ENCODE results near the gene CXCL14. TPM values are rescaled to one million over a fixed set of nuclear protein-coding genes. Genes with fewer than 3 reads are reported as not detected.
A peak's percentile ranks its signal among the peaks of the same experiment; 100 is the strongest.

The CXCL14 gene
- polyA plus RNA-seq, 4 donors, result 4.9 to 163 (median 41.7) TPM

- DNase-seq, result no peak
- 77 to 93% (median 86%) methylated on average over 3 of the region's 3 CpGs for WGBS, 3 donors
- Histone ChIP-seq H3K36me3 (ENCODE audit: control insufficient read depth in 3 of 3, insufficient read depth in 2 of 3, low read depth in 1 of 3, low read length in 3 of 3) (no peaks in the 10 kb centered on the region), H3K27me3 (ENCODE audit: control insufficient read depth in 3 of 3, insufficient read depth in 3 of 3, low read length in 3 of 3) (peaks cover 0 to 2% (median 0%) of the 10 kb centered on the region in 3 donors), H3K4me1 (ENCODE audit: control insufficient read depth in 3 of 3, insufficient read depth in 2 of 3, low read depth in 1 of 3, low read length in 2 of 3) (peaks cover 0 to 14% (median 2%) of the 10 kb centered on the region in 3 donors), H3K27ac (ENCODE audit: low read depth in 1 of 3, low read length in 2 of 3) (no peak overlapping the region), H3K9me3 (ENCODE audit: control insufficient read depth in 2 of 2, insufficient read depth in 1 of 2, low read depth in 1 of 2, low read length in 1 of 2) (no peaks in the 10 kb centered on the region), H3K4me3 (ENCODE audit: low read depth in 1 of 3, low read length in 3 of 3) (no peak overlapping the region)
- FAIRE-seq, result no peak
Measured at GRCh38 chr5:135601466-135601865, 22.7 kb upstream of the CXCL14 start.

GRCh38 chr5:135600971-135601381 lies 22.2 kb upstream of the CXCL14 start:
- Histone ChIP-seq H3K9me3 (ENCODE audit: control insufficient read depth in 2 of 2, insufficient read depth in 1 of 2, low read depth in 1 of 2, low read length in 1 of 2) (no peaks in the 10 kb centered on the region), H3K4me3 (ENCODE audit: low read depth in 1 of 3, low read length in 3 of 3) (no peak overlapping the region), H3K27ac (ENCODE audit: low read depth in 1 of 3, low read length in 2 of 3) (no peak overlapping the region), H3K36me3 (ENCODE audit: control insufficient read depth in 3 of 3, insufficient read depth in 2 of 3, low read depth in 1 of 3, low read length in 3 of 3) (no peaks in the 10 kb centered on the region), H3K27me3 (ENCODE audit: control insufficient read depth in 3 of 3, insufficient read depth in 3 of 3, low read length in 3 of 3) (peaks cover 0 to 2% (median 0%) of the 10 kb centered on the region in 3 donors), H3K4me1 (ENCODE audit: control insufficient read depth in 3 of 3, insufficient read depth in 2 of 3, low read depth in 1 of 3, low read length in 2 of 3) (peaks cover 0 to 14% (median 2%) of the 10 kb centered on the region in 3 donors)
- FAIRE-seq, result no peak
- 84 to 95% (median 87%) methylated on average over 6 of the region's 6 CpGs for WGBS, 3 donors
- DNase-seq, result no peak

- no peak for FAIRE-seq
- Histone ChIP-seq H3K9me3 (ENCODE audit: control insufficient read depth in 2 of 2, insufficient read depth in 1 of 2, low read depth in 1 of 2, low read length in 1 of 2) (peaks cover 0 to 7% of the 10 kb centered on the region in 2 donors), H3K36me3 (ENCODE audit: control insufficient read depth in 3 of 3, insufficient read depth in 2 of 3, low read depth in 1 of 3, low read length in 3 of 3) (no peaks in the 10 kb centered on the region), H3K27me3 (ENCODE audit: control insufficient read depth in 3 of 3, insufficient read depth in 3 of 3, low read length in 3 of 3) (peaks cover 0 to 2% (median 0%) of the 10 kb centered on the region in 3 donors), H3K4me1 (ENCODE audit: control insufficient read depth in 3 of 3, insufficient read depth in 2 of 3, low read depth in 1 of 3, low read length in 2 of 3) (peaks cover 0 to 14% (median 2%) of the 10 kb centered on the region in 3 donors), H3K27ac (ENCODE audit: low read depth in 1 of 3, low read length in 2 of 3) (no peak overlapping the region), H3K4me3 (ENCODE audit: low read depth in 1 of 3, low read length in 3 of 3) (no peak overlapping the region)
- whole genome bisulfite sequencing, 3 donors, result 55 to 71% (median 66%) methylated on average over 5 of the region's 5 CpGs
- DNase-seq, result no peak
Measured at GRCh38 chr5:135600152-135600570, 21.4 kb upstream of the CXCL14 start.

- H3K36me3 ChIP-seq (ENCODE audit: control insufficient read depth in 3 of 3, insufficient read depth in 2 of 3, low read depth in 1 of 3, low read length in 3 of 3), result no peaks in the 10 kb centered on the region
- H3K4me1 ChIP-seq (ENCODE audit: control insufficient read depth in 3 of 3, insufficient read depth in 2 of 3, low read depth in 1 of 3, low read length in 2 of 3), result peaks cover 0 to 14% (median 2%) of the 10 kb centered on the region in 3 donors
- no peak overlapping the region for H3K27ac ChIP-seq (ENCODE audit: low read depth in 1 of 3, low read length in 2 of 3)
- peaks cover 0 to 2% (median 0%) of the 10 kb centered on the region in 3 donors for H3K27me3 ChIP-seq (ENCODE audit: control insufficient read depth in 3 of 3, insufficient read depth in 3 of 3, low read length in 3 of 3)
- H3K4me3 ChIP-seq (ENCODE audit: low read depth in 1 of 3, low read length in 3 of 3), result no peak overlapping the region
- FAIRE-seq (no peak), DNase-seq (no peak)
- WGBS, 3 donors, result 71 to 85% (median 81%) methylated on average over 6 of the region's 6 CpGs
- H3K9me3 ChIP-seq (ENCODE audit: control insufficient read depth in 2 of 2, insufficient read depth in 1 of 2, low read depth in 1 of 2, low read length in 1 of 2), result peaks cover 0 to 7% of the 10 kb centered on the region in 2 donors
Measured at GRCh38 chr5:135599421-135600151, 20.8 kb upstream of the CXCL14 start.

- no peak for FAIRE-seq
- WGBS, 3 donors, result 80 to 86% (median 83%) methylated on average over 9 of the region's 9 CpGs
- Histone ChIP-seq H3K36me3 (ENCODE audit: control insufficient read depth in 3 of 3, insufficient read depth in 2 of 3, low read depth in 1 of 3, low read length in 3 of 3) (no peaks in the 10 kb centered on the region), H3K27me3 (ENCODE audit: control insufficient read depth in 3 of 3, insufficient read depth in 3 of 3, low read length in 3 of 3) (peaks cover 0 to 2% (median 0%) of the 10 kb centered on the region in 3 donors), H3K9me3 (ENCODE audit: control insufficient read depth in 2 of 2, insufficient read depth in 1 of 2, low read depth in 1 of 2, low read length in 1 of 2) (peaks cover 0 to 7% of the 10 kb centered on the region in 2 donors), H3K4me3 (ENCODE audit: low read depth in 1 of 3, low read length in 3 of 3) (no peak overlapping the region), H3K27ac (ENCODE audit: low read depth in 1 of 3, low read length in 2 of 3) (no peak overlapping the region), H3K4me1 (ENCODE audit: control insufficient read depth in 3 of 3, insufficient read depth in 2 of 3, low read depth in 1 of 3, low read length in 2 of 3) (peaks cover 0 to 9% (median 2%) of the 10 kb centered on the region in 3 donors)
- DNase-seq, result no peak
Measured at GRCh38 chr5:135598691-135599395, 20.1 kb upstream of the CXCL14 start.

GRCh38 chr5:135596788-135597187 lies 18.0 kb upstream of the CXCL14 start:
- no peak overlapping the region for H3K4me3 ChIP-seq (ENCODE audit: low read depth in 1 of 3, low read length in 3 of 3)
- peaks cover 0 to 7% of the 10 kb centered on the region in 2 donors for H3K9me3 ChIP-seq (ENCODE audit: control insufficient read depth in 2 of 2, insufficient read depth in 1 of 2, low read depth in 1 of 2, low read length in 1 of 2)
- 79 to 88% (median 84%) methylated on average over 3 of the region's 3 CpGs for WGBS, 3 donors
- no peaks in the 10 kb centered on the region for H3K36me3 ChIP-seq (ENCODE audit: control insufficient read depth in 3 of 3, insufficient read depth in 2 of 3, low read depth in 1 of 3, low read length in 3 of 3)
- H3K27ac ChIP-seq (ENCODE audit: low read depth in 1 of 3, low read length in 2 of 3), result no peak overlapping the region
- DNase-seq (no peak), FAIRE-seq (no peak)
- H3K27me3 ChIP-seq (ENCODE audit: control insufficient read depth in 3 of 3, insufficient read depth in 3 of 3, low read length in 3 of 3), result peaks cover 0 to 2% (median 0%) of the 10 kb centered on the region in 3 donors
- H3K4me1 ChIP-seq (ENCODE audit: control insufficient read depth in 3 of 3, insufficient read depth in 2 of 3, low read depth in 1 of 3, low read length in 2 of 3), result peaks cover 0 to 2% (median 0%) of the 10 kb centered on the region in 3 donors

- peaks cover 0 to 2% (median 0%) of the 10 kb centered on the region in 3 donors for H3K4me1 ChIP-seq (ENCODE audit: control insufficient read depth in 3 of 3, insufficient read depth in 2 of 3, low read depth in 1 of 3, low read length in 2 of 3)
- WGBS, 3 donors, result 67 to 87% (median 76%) methylated on average over 5 of the region's 5 CpGs
- FAIRE-seq, result no peak
- peaks cover 0 to 7% of the 10 kb centered on the region in 2 donors for H3K9me3 ChIP-seq (ENCODE audit: control insufficient read depth in 2 of 2, insufficient read depth in 1 of 2, low read depth in 1 of 2, low read length in 1 of 2)
- H3K4me3 ChIP-seq (ENCODE audit: low read depth in 1 of 3, low read length in 3 of 3), result no peak overlapping the region
- H3K27ac ChIP-seq (ENCODE audit: low read depth in 1 of 3, low read length in 2 of 3), result no peak overlapping the region
- H3K27me3 ChIP-seq (ENCODE audit: control insufficient read depth in 3 of 3, insufficient read depth in 3 of 3, low read length in 3 of 3), result peaks cover 0 to 2% (median 0%) of the 10 kb centered on the region in 3 donors
- DNase-seq, result peak; percentile 67 to 78
- no peaks in the 10 kb centered on the region for H3K36me3 ChIP-seq (ENCODE audit: control insufficient read depth in 3 of 3, insufficient read depth in 2 of 3, low read depth in 1 of 3, low read length in 3 of 3)
Measured at GRCh38 chr5:135596157-135596763, 17.5 kb upstream of the CXCL14 start.

GRCh38 chr5:135594416-135594960 lies 15.7 kb upstream of the CXCL14 start:
- FAIRE-seq (no peak), DNase-seq (no peak)
- WGBS, 3 donors, result 83 to 92% (median 92%) methylated on average over 2 of the region's 2 CpGs
- H3K4me3 ChIP-seq (ENCODE audit: low read depth in 1 of 3, low read length in 3 of 3), result no peak overlapping the region
- no peaks in the 10 kb centered on the region for H3K36me3 ChIP-seq (ENCODE audit: control insufficient read depth in 3 of 3, insufficient read depth in 2 of 3, low read depth in 1 of 3, low read length in 3 of 3)
- no peak overlapping the region for H3K27ac ChIP-seq (ENCODE audit: low read depth in 1 of 3, low read length in 2 of 3)
- peaks cover 0 to 2% (median 0%) of the 10 kb centered on the region in 3 donors for H3K4me1 ChIP-seq (ENCODE audit: control insufficient read depth in 3 of 3, insufficient read depth in 2 of 3, low read depth in 1 of 3, low read length in 2 of 3)
- peaks cover 0 to 2% (median 0%) of the 10 kb centered on the region in 3 donors for H3K27me3 ChIP-seq (ENCODE audit: control insufficient read depth in 3 of 3, insufficient read depth in 3 of 3, low read length in 3 of 3)
- H3K9me3 ChIP-seq (ENCODE audit: control insufficient read depth in 2 of 2, insufficient read depth in 1 of 2, low read depth in 1 of 2, low read length in 1 of 2), result peaks cover 0 to 7% of the 10 kb centered on the region in 2 donors
